Left lung (tissue), 10 donors: ENCODE data around the gene ADCY4. TPM values are rescaled to one million over a fixed set of nuclear protein-coding genes. Genes with fewer than 3 reads are reported as not detected.

ENCODE experiments used
- ATAC-seq: fragments of 200-7000 bp; cut with Tn5 transposase; one replicate; pipeline ENCODE4 v1.9.1; 2020; ENCODE audit warnings: moderate library complexity
- DNase-seq, 4 donors: peaks; one replicate each; pipeline ENCODE4 v3.0.0-alpha.2; 2013 to 2020
- H3K27ac ChIP-seq, 2 donors: fragments of 200-600 bp; sonication (generic) in 1 of 2; one replicate each; pipeline versions ENCODE4 v1.5.0 to v1.8.0; 2020 to 2021
- H3K27me3 ChIP-seq, 2 donors: fragments of 200-600 bp; sonication (generic) in 1 of 2; one replicate each; pipeline versions ENCODE4 v1.5.0 to v1.8.0; 2020 to 2021
- H3K36me3 ChIP-seq, 2 donors: fragments of 200-600 bp; sonication (generic) in 1 of 2; one replicate each; pipeline versions ENCODE4 v1.5.0 to v1.8.0; 2020 to 2021
- H3K4me1 ChIP-seq, 2 donors: fragments of 200-600 bp; one replicate each; pipeline ENCODE4 v1.8.0; 2021
- H3K4me3 ChIP-seq, 2 donors: fragments of 200-600 bp; sonication (generic) in 1 of 2; one replicate each; pipeline versions ENCODE4 v1.5.0 to v1.8.0; 2020 to 2021; ENCODE audit warnings: mild to moderate bottlenecking in 1 of 2
- H3K9me3 ChIP-seq, 2 donors: fragments of 200-600 bp; sonication (generic) in 1 of 2; one replicate each; pipeline versions ENCODE4 v1.5.0 to v1.8.0; 2020 to 2021
- intact Hi-C, 2 donors: fragments of 100-400 bp; cut with DNase I; formaldehyde crosslinking; loops; one replicate each; pipeline versions ENCODE4 v1.11.2 to v1.14.2; 2022
- polyA plus RNA-seq, 6 donors: library from polyadenylated mRNA; unstranded; fragments of 120-200 nt; gene quantifications; one replicate each; pipeline ENCODE4 v1.2.1, GENCODE V29; 2013; ENCODE audit not compliant: insufficient read length in 6 of 6
- total RNA-seq, 2 donors: library from RNA; stranded (reverse); fragmentation: NEBNext Ultra II Directional; extraction: Animal tissue kit (Norgen Biotek cat#: 25700); gene quantifications; one replicate each; pipeline ENCODE4 v1.2.1, GENCODE V29; 2021
- TF ChIP-seq, protein P1 (sequence below), 2 donors: fragments of 200-600 bp; sonication (generic) in 1 of 2; IDR thresholded peaks; one replicate each; pipeline versions ENCODE4 v1.5.0 to v1.8.0; 2021; ENCODE audit warnings: antibody characterized with exemption in 2 of 2
- donor health status: DM: no; HTN: yes; CAD: no.
- donor health status: DM: no; HTN: no; CAD: no.

Gene ADCY4
- total and polyA plus RNA-seq, 8 donors: 25.7 to 48.5 (median 34.3) TPM

DNA sequence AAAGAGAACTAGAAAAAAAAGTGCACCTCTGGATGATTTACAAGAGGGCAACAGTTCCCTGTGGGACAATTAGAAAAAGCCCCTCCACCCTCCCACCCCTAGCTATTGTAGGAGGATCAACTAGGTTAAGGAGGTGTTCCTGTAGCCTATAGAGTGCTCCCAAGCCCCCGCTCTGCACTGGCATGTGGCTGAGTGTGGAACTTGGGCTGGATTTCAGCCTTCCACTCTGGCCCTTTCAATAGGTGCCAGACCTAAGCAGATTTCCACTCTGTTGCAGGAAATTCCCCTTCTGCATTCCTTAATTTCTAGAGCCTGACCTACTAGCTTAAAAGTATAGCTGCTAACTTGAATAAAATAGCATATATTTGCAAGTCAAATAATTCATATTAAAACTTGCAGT lies 35.9 kb upstream of the ADCY4 start:
- Histone ChIP-seq H3K9me3 (no peaks in the 10 kb centered on the region), H3K4me1 (peaks cover 5 to 20% of the 10 kb centered on the region in 2 donors), H3K36me3 (no peaks in the 10 kb centered on the region), H3K27ac (no peak overlapping the region), H3K27me3 (peaks cover 0 to 48% of the 10 kb centered on the region in 2 donors), H3K4me3 (no peak overlapping the region)
- intact Hi-C loops: no loop called here
- no peak for ATAC-seq
- DNase-seq: no peak
- TF ChIP-seq, protein P1, sequence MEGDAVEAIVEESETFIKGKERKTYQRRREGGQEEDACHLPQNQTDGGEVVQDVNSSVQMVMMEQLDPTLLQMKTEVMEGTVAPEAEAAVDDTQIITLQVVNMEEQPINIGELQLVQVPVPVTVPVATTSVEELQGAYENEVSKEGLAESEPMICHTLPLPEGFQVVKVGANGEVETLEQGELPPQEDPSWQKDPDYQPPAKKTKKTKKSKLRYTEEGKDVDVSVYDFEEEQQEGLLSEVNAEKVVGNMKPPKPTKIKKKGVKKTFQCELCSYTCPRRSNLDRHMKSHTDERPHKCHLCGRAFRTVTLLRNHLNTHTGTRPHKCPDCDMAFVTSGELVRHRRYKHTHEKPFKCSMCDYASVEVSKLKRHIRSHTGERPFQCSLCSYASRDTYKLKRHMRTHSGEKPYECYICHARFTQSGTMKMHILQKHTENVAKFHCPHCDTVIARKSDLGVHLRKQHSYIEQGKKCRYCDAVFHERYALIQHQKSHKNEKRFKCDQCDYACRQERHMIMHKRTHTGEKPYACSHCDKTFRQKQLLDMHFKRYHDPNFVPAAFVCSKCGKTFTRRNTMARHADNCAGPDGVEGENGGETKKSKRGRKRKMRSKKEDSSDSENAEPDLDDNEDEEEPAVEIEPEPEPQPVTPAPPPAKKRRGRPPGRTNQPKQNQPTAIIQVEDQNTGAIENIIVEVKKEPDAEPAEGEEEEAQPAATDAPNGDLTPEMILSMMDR (IDR thresholded peaks at IDR 0.05): no peak

DNA sequence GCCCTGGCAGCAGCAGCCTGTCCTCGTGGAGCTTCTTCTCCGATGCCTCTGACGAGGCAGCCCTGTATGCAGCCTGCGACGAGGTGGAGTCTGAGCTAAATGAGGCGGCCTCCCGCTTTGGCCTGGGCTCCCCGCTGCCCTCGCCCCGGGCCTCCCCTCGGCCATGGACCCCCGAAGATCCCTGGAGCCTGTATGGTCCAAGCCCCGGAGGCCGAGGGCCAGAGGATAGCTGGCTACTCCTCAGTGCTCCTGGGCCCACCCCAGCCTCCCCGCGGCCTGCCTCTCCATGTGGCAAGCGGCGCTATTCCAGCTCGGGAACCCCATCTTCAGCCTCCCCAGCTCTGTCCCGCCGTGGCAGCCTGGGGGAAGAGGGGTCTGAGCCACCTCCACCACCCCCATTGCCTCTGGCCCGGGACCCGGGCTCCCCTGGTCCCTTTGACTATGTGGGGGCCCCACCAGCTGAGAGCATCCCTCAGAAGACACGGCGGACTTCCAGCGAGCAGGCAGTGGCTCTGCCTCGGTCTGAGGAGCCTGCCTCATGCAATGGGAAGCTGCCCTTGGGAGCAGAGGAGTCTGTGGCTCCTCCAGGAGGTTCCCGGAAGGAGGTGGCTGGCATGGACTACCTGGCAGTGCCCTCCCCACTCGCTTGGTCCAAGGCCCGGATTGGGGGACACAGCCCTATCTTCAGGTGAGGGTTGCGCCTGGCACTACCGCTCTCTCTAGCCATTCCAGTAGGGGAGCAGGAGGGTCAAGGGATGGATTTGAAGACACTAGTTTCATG lies 35.2 kb upstream of the ADCY4 start:
- no peaks in the 10 kb centered on the region for H3K36me3 ChIP-seq
- no peak overlapping the region for H3K27ac ChIP-seq
- intact Hi-C loops: loop anchor here in 1 of 2 donors (5.0 kb wide), 1 partner anchor 62 kb away; no protein-coding TSS in a partner anchor
- no peak overlapping the region for H3K4me3 ChIP-seq
- peaks cover 5 to 26% of the 10 kb centered on the region in 2 donors for H3K4me1 ChIP-seq
- DNase-seq: peak in 1 of 4 donors; percentile 79
- H3K27me3 ChIP-seq: peaks cover 0 to 54% of the 10 kb centered on the region in 2 donors
- ATAC-seq: no peak
- no peaks in the 10 kb centered on the region for H3K9me3 ChIP-seq
- TF ChIP-seq, protein P1 (IDR thresholded peaks at IDR 0.05): no peak

DNA sequence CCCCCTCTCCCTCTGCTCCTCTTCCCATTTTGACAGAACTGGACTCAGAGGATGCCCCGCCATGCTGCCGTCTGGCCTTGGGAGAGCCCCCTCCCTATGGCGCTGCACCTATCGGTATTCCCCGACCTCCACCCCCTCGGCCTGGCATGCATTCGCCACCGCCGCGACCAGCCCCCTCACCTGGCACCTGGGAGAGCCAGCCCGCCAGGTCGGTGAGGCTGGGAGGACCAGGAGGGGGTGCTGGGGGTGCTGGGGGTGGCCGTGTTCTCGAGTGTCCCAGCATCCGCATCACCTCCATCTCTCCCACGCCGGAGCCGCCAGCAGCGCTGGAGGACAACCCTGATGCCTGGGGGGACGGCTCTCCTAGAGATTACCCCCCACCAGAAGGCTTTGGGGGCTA lies 34.6 kb upstream of the ADCY4 start:
- H3K27ac ChIP-seq: no peak overlapping the region
- TF ChIP-seq, protein P1 (IDR thresholded peaks at IDR 0.05): no peak
- intact Hi-C loops: loop anchor here in 1 of 2 donors (5.0 kb wide), 1 partner anchor 63 kb away; no protein-coding TSS in a partner anchor
- no peak overlapping the region for H3K4me3 ChIP-seq
- peaks cover 5 to 29% of the 10 kb centered on the region in 2 donors for H3K4me1 ChIP-seq
- H3K9me3 ChIP-seq: no peaks in the 10 kb centered on the region
- ATAC-seq: no peak
- DNase-seq: no peak
- H3K36me3 ChIP-seq: no peaks in the 10 kb centered on the region
- peaks cover 0 to 58% of the 10 kb centered on the region in 2 donors for H3K27me3 ChIP-seq

DNA sequence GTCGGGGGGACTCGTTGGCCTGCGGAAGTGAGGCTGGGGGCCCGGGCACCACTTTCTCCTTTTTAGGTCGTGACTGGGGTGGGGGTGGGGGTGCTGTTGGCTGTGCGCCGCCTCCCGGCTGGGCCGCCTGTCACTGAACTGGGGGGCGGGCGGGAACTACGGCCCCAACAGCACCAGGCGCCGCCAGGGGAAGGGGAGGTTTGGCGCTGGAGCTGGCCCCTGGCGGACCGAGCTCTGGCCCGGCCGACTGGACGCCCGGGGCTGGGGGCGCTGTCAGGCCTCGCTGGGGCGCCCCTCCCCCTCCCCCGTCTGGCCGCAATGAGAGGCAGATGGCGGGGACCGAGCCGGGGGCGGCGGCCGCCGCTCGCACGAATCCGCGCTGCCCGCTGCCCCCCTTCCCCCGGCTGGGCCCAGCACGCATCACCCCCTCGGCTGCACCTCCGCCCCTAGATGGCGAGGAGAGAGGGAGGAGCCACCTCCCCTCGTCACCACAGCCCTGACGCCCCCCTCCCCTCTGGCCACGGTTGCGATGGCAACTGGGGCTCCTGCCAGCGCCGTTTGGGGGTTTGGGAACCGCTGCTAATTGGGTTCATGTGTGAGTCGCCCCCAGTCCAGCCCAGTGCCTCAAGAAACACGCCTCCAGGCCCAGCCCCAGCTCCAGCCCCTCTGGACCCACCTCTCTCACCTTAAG lies 33.8 kb upstream of the ADCY4 start:
- intact Hi-C loops: loop anchor here in 1 of 2 donors (5.0 kb wide), 1 partner anchor 64 kb away; no protein-coding TSS in a partner anchor
- Histone ChIP-seq H3K9me3 (no peaks in the 10 kb centered on the region), H3K27me3 (peaks cover 0 to 58% of the 10 kb centered on the region in 2 donors), H3K4me1 (peaks cover 5 to 29% of the 10 kb centered on the region in 2 donors), H3K4me3 (peak overlapping the region; percentile 46 to 47), H3K27ac (peak overlapping the region; percentile 58 to 79), H3K36me3 (no peaks in the 10 kb centered on the region)
- ATAC-seq (no peak), DNase-seq (peak in 3 of 4 donors; percentile 54 to 93 (median 80))
- TF ChIP-seq, protein P1 (IDR thresholded peaks at IDR 0.05): no peak

DNA sequence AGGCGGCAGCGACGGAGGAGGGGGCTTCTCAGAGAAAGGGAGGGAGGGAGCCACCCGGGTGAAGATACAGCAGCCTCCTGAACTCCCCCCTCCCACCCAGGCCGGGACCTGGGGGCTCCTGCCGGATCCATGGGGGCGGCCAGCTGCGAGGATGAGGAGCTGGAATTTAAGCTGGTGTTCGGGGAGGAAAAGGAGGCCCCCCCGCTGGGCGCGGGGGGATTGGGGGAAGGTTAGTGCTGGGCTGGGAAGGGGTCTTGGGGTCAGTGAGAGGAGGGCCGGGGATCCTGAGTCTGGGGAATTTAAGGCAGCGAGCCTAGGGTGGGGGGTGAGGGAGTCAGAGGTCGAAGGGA lies 33.3 kb upstream of the ADCY4 start:
- peak overlapping the region; percentile 58 to 79 for H3K27ac ChIP-seq
- H3K27me3 ChIP-seq: peaks cover 0 to 58% of the 10 kb centered on the region in 2 donors
- ATAC-seq: no peak
- no peaks in the 10 kb centered on the region for H3K36me3 ChIP-seq
- peak overlapping the region; percentile 46 to 47 for H3K4me3 ChIP-seq
- peak in 1 of 4 donors; percentile 23 for DNase-seq
- intact Hi-C loops: loop anchor here in 1 of 2 donors (5.0 kb wide), 1 partner anchor 64 kb away; no protein-coding TSS in a partner anchor
- no peaks in the 10 kb centered on the region for H3K9me3 ChIP-seq
- TF ChIP-seq, protein P1 (IDR thresholded peaks at IDR 0.05): no peak
- H3K4me1 ChIP-seq: peaks cover 5 to 29% of the 10 kb centered on the region in 2 donors
